ENCODE results near the gene SBF1.

DNA sequence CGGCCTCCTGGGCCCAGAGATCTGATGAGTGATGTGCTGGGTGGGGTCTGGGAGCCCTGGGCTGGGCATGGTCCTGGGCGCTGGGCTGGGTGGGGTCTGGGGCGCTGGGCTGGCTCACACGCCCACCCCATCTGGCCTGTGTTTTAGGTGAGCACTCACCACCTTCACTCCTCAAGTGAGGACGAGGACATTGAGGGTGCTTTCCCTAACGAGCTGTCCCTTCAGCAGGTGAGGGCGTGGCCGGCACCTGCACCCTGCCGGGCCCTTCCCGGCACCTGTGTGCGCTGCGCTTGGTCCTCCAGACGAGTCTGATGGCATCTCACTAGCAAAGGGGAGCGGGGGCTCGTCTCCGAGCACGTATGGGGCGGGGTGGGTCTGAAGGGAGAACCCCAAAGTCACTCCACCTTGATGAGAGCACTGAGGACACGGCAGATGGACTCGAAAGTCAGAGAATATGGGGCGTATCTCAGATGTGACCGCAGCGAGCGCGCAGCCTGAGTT is 37.9 kb downstream of the SBF1 start:
- no peak for TF ChIP-seq POLR2A (IDR thresholded peaks at IDR 0.05)
- TF ChIP-seq, protein P1, sequence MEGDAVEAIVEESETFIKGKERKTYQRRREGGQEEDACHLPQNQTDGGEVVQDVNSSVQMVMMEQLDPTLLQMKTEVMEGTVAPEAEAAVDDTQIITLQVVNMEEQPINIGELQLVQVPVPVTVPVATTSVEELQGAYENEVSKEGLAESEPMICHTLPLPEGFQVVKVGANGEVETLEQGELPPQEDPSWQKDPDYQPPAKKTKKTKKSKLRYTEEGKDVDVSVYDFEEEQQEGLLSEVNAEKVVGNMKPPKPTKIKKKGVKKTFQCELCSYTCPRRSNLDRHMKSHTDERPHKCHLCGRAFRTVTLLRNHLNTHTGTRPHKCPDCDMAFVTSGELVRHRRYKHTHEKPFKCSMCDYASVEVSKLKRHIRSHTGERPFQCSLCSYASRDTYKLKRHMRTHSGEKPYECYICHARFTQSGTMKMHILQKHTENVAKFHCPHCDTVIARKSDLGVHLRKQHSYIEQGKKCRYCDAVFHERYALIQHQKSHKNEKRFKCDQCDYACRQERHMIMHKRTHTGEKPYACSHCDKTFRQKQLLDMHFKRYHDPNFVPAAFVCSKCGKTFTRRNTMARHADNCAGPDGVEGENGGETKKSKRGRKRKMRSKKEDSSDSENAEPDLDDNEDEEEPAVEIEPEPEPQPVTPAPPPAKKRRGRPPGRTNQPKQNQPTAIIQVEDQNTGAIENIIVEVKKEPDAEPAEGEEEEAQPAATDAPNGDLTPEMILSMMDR (IDR thresholded peaks at IDR 0.05) = no peak
